Endothelial cell of umbilical vein (primary cell): ENCODE data around the gene RNH1. TPM values are rescaled to one million over a fixed set of nuclear protein-coding genes. Genes with fewer than 3 reads are reported as not detected.

Experiments used
- BruUV-seq: library from RNA; stranded (reverse); fragments of 400-500 nt; replicated peaks from 2 replicates; lab custom pipeline; 2021; lab: Mats Ljungman, UMichigan
- CTCF ChIA-PET: fragments of 300-600, 350-600 bp; sonication (Branson Sonifier 250); formaldehyde crosslinking; loops from one replicate; lab custom pipeline; 2021; ENCODE audit warnings: antibody characterized with exemption, inconsistent platforms; lab: Charles Lee
- POLR2A ChIA-PET: fragments of 300-600, 350-600 bp; sonication (Branson Sonifier 250); formaldehyde crosslinking; loops from one replicate; lab custom pipeline; 2021; ENCODE audit warnings: antibody characterized with exemption, inconsistent platforms; lab: Charles Lee
- DNase-seq: peaks from one replicate; pipeline ENCODE4 v3.0.0-alpha.2; 2011; ENCODE audit warnings: low read depth, low spot score
- FAIRE-seq: peaks from 2 replicates; lab custom pipeline; 2011; peaks lifted over from hg19 to GRCh38; lab: Jason Lieb, UNC
- H2AFZ ChIP-seq: 2 replicates; pipeline ENCODE4 v1.6.0; 2012; ENCODE audit warnings: low read depth, low read length, control low read depth, inconsistent platforms
- H3K27ac ChIP-seq: 2 replicates; pipeline ENCODE4 v1.5.1; 2011; ENCODE audit warnings: low read depth, mild to moderate bottlenecking, control low read depth, low read length, moderate library complexity; ENCODE audit not compliant: insufficient read depth
- H3K27me3 ChIP-seq, 2 experiments: 2 replicates each; pipeline versions ENCODE4 v1.6.0 to v1.6.1; 2011; ENCODE audit warnings: low read length in 2 of 2, mixed read lengths in 1 of 2; ENCODE audit not compliant: control insufficient read depth in 2 of 2, insufficient read depth in 2 of 2
- H3K36me3 ChIP-seq, 2 experiments: 2 replicates in 1 of 2; 3 replicates in 1 of 2; pipeline ENCODE4 v1.5.1; 2011; ENCODE audit warnings: low read length in 2 of 2, mild to moderate bottlenecking in 1 of 2, moderate library complexity in 1 of 2; ENCODE audit not compliant: control insufficient read depth in 2 of 2, insufficient read depth in 2 of 2; ENCODE audit errors: extremely low read depth in 1 of 2
- H3K4me1 ChIP-seq: 3 replicates; pipeline ENCODE4 v1.5.1; 2011; ENCODE audit warnings: mild to moderate bottlenecking, low read length; ENCODE audit not compliant: control insufficient read depth, insufficient read depth; ENCODE audit errors: extremely low read depth
- H3K4me2 ChIP-seq: 2 replicates; pipeline ENCODE4 v1.6.1; 2011; ENCODE audit warnings: low read length, control low read depth, mixed read lengths; ENCODE audit not compliant: insufficient read depth
- H3K4me3 ChIP-seq, 3 experiments: fragments of 200-600 bp in 1 of 3; sonication (generic), shearing (Covaris generic) in 1 of 3; replicated peaks in 1 of 3; 2 replicates each; pipeline ENCODE4 v1.5.1; 2011 to 2016; ENCODE audit warnings: control low read depth in 3 of 3, low read length in 3 of 3, mild to moderate bottlenecking in 2 of 3, inconsistent platforms in 1 of 3, low read depth in 1 of 3, moderate library complexity in 1 of 3; ENCODE audit not compliant: insufficient read depth in 1 of 3
- H3K79me2 ChIP-seq: 2 replicates; pipeline ENCODE4 v1.6.0; 2012; ENCODE audit warnings: low read length, inconsistent platforms; ENCODE audit not compliant: control insufficient read depth, insufficient read depth
- H3K9ac ChIP-seq: replicated peaks from 2 replicates; pipeline ENCODE3; 2011; ENCODE audit warnings: low read length, control low read depth; ENCODE audit not compliant: insufficient read depth; ENCODE audit errors: extremely low read depth
- H3K9me1 ChIP-seq: replicated peaks from 3 replicates; pipeline ENCODE4 v1.6.0; 2011; ENCODE audit warnings: mild to moderate bottlenecking, low read length; ENCODE audit not compliant: control insufficient read depth, insufficient read depth; ENCODE audit errors: extremely low read depth
- H3K9me3 ChIP-seq: replicated peaks from 2 replicates; pipeline ENCODE4 v1.5.1; 2012; ENCODE audit warnings: low read length, inconsistent platforms; ENCODE audit not compliant: control insufficient read depth, insufficient read depth
- H4K20me1 ChIP-seq: replicated peaks from 2 replicates; pipeline ENCODE3; 2011; ENCODE audit warnings: mild to moderate bottlenecking, low read length; ENCODE audit not compliant: control insufficient read depth, insufficient read depth; ENCODE audit errors: extremely low read depth
- CTCF ChIP-seq, 2 donors: IDR thresholded peaks; 1 replicate in 1 of 2; 2 replicates in 1 of 2; pipeline ENCODE4 v1.5.1; 2011; ENCODE audit warnings: low read length in 2 of 2, mild to moderate bottlenecking in 2 of 2, moderate library complexity in 2 of 2, control low read depth in 1 of 2, inconsistent platforms in 1 of 2, low read depth in 1 of 2; ENCODE audit not compliant: insufficient read depth in 1 of 2; ENCODE audit errors: extremely low read depth in 1 of 2
- EZH2 ChIP-seq: IDR thresholded peaks from 2 replicates; pipeline ENCODE4 v1.6.1; 2012; ENCODE audit warnings: borderline replicate concordance, low read depth, mild to moderate bottlenecking, moderate library complexity, low read length, inconsistent platforms; ENCODE audit not compliant: severe bottlenecking
- FOS ChIP-seq: IDR thresholded peaks from 2 replicates; pipeline ENCODE4 v1.6.1; 2011; ENCODE audit warnings: mild to moderate bottlenecking, low read length, moderate library complexity, borderline replicate concordance; ENCODE audit not compliant: insufficient read depth
- GATA2 ChIP-seq: IDR thresholded peaks from 2 replicates; pipeline ENCODE4 v1.7.0; 2011; ENCODE audit warnings: low read depth, mild to moderate bottlenecking, moderate library complexity, mixed read lengths, low read length; ENCODE audit not compliant: insufficient read length, insufficient read depth
- JUN ChIP-seq: IDR thresholded peaks from 2 replicates; pipeline ENCODE4 v1.6.1; 2011; ENCODE audit warnings: borderline replicate concordance, low read depth; ENCODE audit not compliant: insufficient read length, insufficient read depth
- MAX ChIP-seq: IDR thresholded peaks from 2 replicates; pipeline ENCODE4 v1.6.1; 2011; ENCODE audit not compliant: insufficient read depth, insufficient read length
- MYC ChIP-seq: IDR thresholded peaks from one replicate; pipeline ENCODE4 v1.6.1; 2011; ENCODE audit warnings: mild to moderate bottlenecking, low read depth, low read length
- POLR2A ChIP-seq: IDR thresholded peaks from 2 replicates; pipeline ENCODE4 v1.6.1; 2012; ENCODE audit warnings: low read depth, mild to moderate bottlenecking, control low read depth, low read length
- POLR2AphosphoS5 ChIP-seq: IDR thresholded peaks from 2 replicates; pipeline ENCODE4 v1.6.1; 2012; ENCODE audit warnings: low read depth, mild to moderate bottlenecking, control low read depth, low read length, moderate library complexity; ENCODE audit not compliant: insufficient read depth
- dilution Hi-C: fragments of 300-500 bp; cut with MboI; formaldehyde crosslinking; loops from one replicate; pipeline ENCODE4 v1.15.0; 2019; ENCODE audit warnings: low sequenced_read_pairs; ENCODE audit not compliant: extremely low pct_ligation_motif_present
- intact Hi-C: fragments of 100-400 bp; cut with micrococcal nuclease; formaldehyde crosslinking; loops from one replicate; pipeline ENCODE4 v1.10.0; 2022
- polyA plus RNA-seq, 4 experiments: library from polyadenylated mRNA; depleted of rRNA in 3 of 4; stranded (reverse) in 3 of 4; unstranded in 1 of 4; fragments of >200 nt; gene quantifications; 2 replicates each; pipeline versions ENCODE4 v1.2.1 to v1.2.3, GENCODE V29; 2011 to 2012; ENCODE audit warnings: missing spikeins in 1 of 4
- total RNA-seq: library from RNA; stranded (reverse); gene quantifications from 2 replicates; pipeline ENCODE4 v1.2.3, GENCODE V29; 2021

The RNH1 gene
- total and polyA plus RNA-seq, 2 donors (not counting 3 experiments of a cell fraction or from before 2014, with no cell fraction given): 144 to 198 TPM

GRCh38 chr11:530960-531831 is 24.2 kb upstream of the RNH1 start:
- Histone ChIP-seq H2AFZ (no peak overlapping the region), H3K9me1 (no peaks in the 10 kb centered on the region), H4K20me1 (no peaks in the 10 kb centered on the region), H3K36me3 (peaks cover 4 to 18% of the 10 kb centered on the region in 2 experiments), H3K27me3 (no peaks in the 10 kb centered on the region), H3K4me1 (peaks cover 4% of the 10 kb centered on the region), H3K9me3 (no peaks in the 10 kb centered on the region), H3K4me3 (no peak overlapping the region), H3K79me2 (peaks cover 16% of the 10 kb centered on the region), H3K27ac (no peak overlapping the region), H3K4me2 (no peak overlapping the region), H3K9ac (no peak overlapping the region)
- POLR2A ChIA-PET: no interaction called here
- dilution Hi-C loops: no loop called here
- CTCF ChIA-PET: no interaction called here
- DNase-seq (no peak), FAIRE-seq (no peak)
- intact Hi-C loops: no loop called here
- TF ChIP-seq POLR2A (peak; percentile 31), MYC (no peak)
- BruUV-seq: no TSS peak

- Histone ChIP-seq H3K36me3 (peaks cover 4 to 18% of the 10 kb centered on the region in 2 experiments), H3K27me3 (no peaks in the 10 kb centered on the region), H3K27ac (no peak overlapping the region), H3K4me2 (no peak overlapping the region), H2AFZ (no peak overlapping the region), H4K20me1 (no peaks in the 10 kb centered on the region), H3K79me2 (peaks cover 15% of the 10 kb centered on the region), H3K4me1 (peaks cover 4% of the 10 kb centered on the region), H3K9me1 (no peaks in the 10 kb centered on the region), H3K9me3 (no peaks in the 10 kb centered on the region), H3K4me3 (no peak overlapping the region), H3K9ac (no peak overlapping the region)
- DNase-seq: no peak
- dilution Hi-C loops: no loop called here
- ChIA-PET CTCF (no interaction called here), POLR2A (no interaction called here)
- no TSS peak for BruUV-seq
- intact Hi-C loops: no loop called here
- FAIRE-seq: no peak
- TF ChIP-seq MYC (no peak), EZH2 (no peak), POLR2A (no peak), FOS (no peak), POLR2AphosphoS5 (no peak), MAX (no peak), CTCF (IDR thresholded peaks at IDR 0.05; ENCODE audit: extremely low read depth in 1 of 2, insufficient read depth in 1 of 2, low read depth in 1 of 2, low read length in 2 of 2) (no peak), JUN (no peak), GATA2 (no peak)
These were observed 22.8 kb upstream of the RNH1 start for GRCh38 chr11:529728-530411.
